Breast epithelium (tissue), 4 donors: Measurements from ENCODE around the gene SACS. TPM values are rescaled to one million over a fixed set of nuclear protein-coding genes. Genes with fewer than 3 reads are reported as not detected.
A peak's percentile ranks its signal among the peaks of the same experiment; 100 is the strongest.

Experiments used
- DNase-seq, 2 donors: peaks; one replicate each; pipeline ENCODE4 v3.0.0-alpha.2; 2019; ENCODE audit warnings: low spot score in 2 of 2
- H3K27ac ChIP-seq, 2 donors: fragments of 200-600 bp; sonication (generic) in 1 of 2; one replicate each; pipeline ENCODE4 v1.5.1; 2016 to 2019; ENCODE audit warnings: mild to moderate bottlenecking in 1 of 2
- H3K27me3 ChIP-seq, 2 donors: fragments of 200-600 bp; sonication (generic) in 1 of 2; one replicate each; pipeline versions ENCODE4 v1.5.1 to v1.6.0; 2017 to 2019; ENCODE audit warnings: control low read depth in 1 of 2, mild to moderate bottlenecking in 1 of 2
- H3K36me3 ChIP-seq: fragments of 200-600 bp; one replicate; pipeline ENCODE4 v1.5.1; 2019
- H3K4me1 ChIP-seq, 2 donors: fragments of 200-600 bp; sonication (generic); one replicate each; pipeline ENCODE4 v1.5.1; 2016 to 2019; ENCODE audit warnings: control low read depth in 1 of 2
- H3K4me3 ChIP-seq, 3 donors: fragments of 200-600 bp; sonication (generic); 1 replicate in 2 of 3; 2 replicates in 1 of 3; pipeline ENCODE4 v1.5.1; 2016 to 2019; ENCODE audit warnings: mild to moderate bottlenecking in 3 of 3, moderate library complexity in 2 of 3
- H3K9me3 ChIP-seq, 2 donors: fragments of 200-600 bp; sonication (generic) in 1 of 2; one replicate each; pipeline ENCODE4 v1.5.1; 2016 to 2019; ENCODE audit warnings: control low read depth in 1 of 2
- CTCF ChIP-seq, 3 donors: fragments of 450-650 bp; IDR thresholded peaks; one replicate each; pipeline ENCODE4 v1.5.1; 2016 to 2017; ENCODE audit warnings: antibody characterized with exemption in 3 of 3, mild to moderate bottlenecking in 3 of 3, moderate library complexity in 3 of 3
- POLR2A ChIP-seq: fragments of 450-650 bp; IDR thresholded peaks from one replicate; pipeline ENCODE4 v1.6.1; 2016; ENCODE audit warnings: antibody characterized with exemption, mild to moderate bottlenecking, moderate library complexity
- POLR2AphosphoS5 ChIP-seq, 3 donors: sonication (generic); formaldehyde crosslinking; IDR thresholded peaks; one replicate each; pipeline ENCODE4 v1.6.1; 2017; ENCODE audit warnings: antibody characterized with exemption in 3 of 3
- intact Hi-C: fragments of 100-400 bp; cut with DNase I; formaldehyde crosslinking; loops from one replicate; pipeline ENCODE4 v1.15.1; 2023; ENCODE audit warnings: low total_unique reads
- total RNA-seq, 3 donors: library from RNA; depleted of rRNA; stranded (reverse); fragments of >200 nt; gene quantifications; one replicate each; pipeline ENCODE4 v1.1.0, GENCODE V29; 2016

SACS gene
- total RNA-seq, 3 donors from 2014 or later = 26.2 to 36.3 (median 32.4) TPM

- H3K4me1 ChIP-seq = no peaks in the 10 kb centered on the region
- no peaks in the 10 kb centered on the region for H3K27me3 ChIP-seq
- DNase-seq = no peak
- H3K9me3 ChIP-seq = no peaks in the 10 kb centered on the region
- no peaks in the 10 kb centered on the region for H3K36me3 ChIP-seq
- H3K27ac ChIP-seq = peak overlapping the region; percentile 73 to 81
- intact Hi-C loops = no loop called here
- no peak for TF ChIP-seq CTCF (IDR thresholded peaks at IDR 0.05)
- no peak for TF ChIP-seq POLR2A
- no peak for TF ChIP-seq POLR2AphosphoS5 (IDR thresholded peaks at IDR 0.05)
- peak overlapping the region in 2 of 3 donors; percentile 9 to 28 for H3K4me3 ChIP-seq
Measured at GRCh38 chr13:23427881-23428528, 5.5 kb downstream of the SACS start.

GRCh38 chr13:23427342-23427843 lies 6.1 kb downstream of the SACS start:
- Histone ChIP-seq H3K27me3 (no peaks in the 10 kb centered on the region), H3K4me3 (peak overlapping the region in 2 of 3 donors; percentile 9 to 28), H3K27ac (peak overlapping the region; percentile 73 to 81), H3K4me1 (no peaks in the 10 kb centered on the region), H3K9me3 (no peaks in the 10 kb centered on the region), H3K36me3 (no peaks in the 10 kb centered on the region)
- intact Hi-C loops = no loop called here
- TF ChIP-seq POLR2A (no peak), POLR2AphosphoS5 (IDR thresholded peaks at IDR 0.05) (peak in 1 of 3 donors; percentile 29)
- peak in 1 of 2 donors; percentile 57 for DNase-seq

- no peak for DNase-seq
- Histone ChIP-seq H3K27me3 (no peaks in the 10 kb centered on the region), H3K9me3 (no peaks in the 10 kb centered on the region), H3K4me3 (no peak overlapping the region), H3K36me3 (no peaks in the 10 kb centered on the region), H3K4me1 (no peaks in the 10 kb centered on the region), H3K27ac (no peak overlapping the region)
- TF ChIP-seq CTCF (IDR thresholded peaks at IDR 0.05) (no peak), POLR2A (no peak), POLR2AphosphoS5 (IDR thresholded peaks at IDR 0.05) (no peak)
- intact Hi-C loops = no loop called here
Measured at GRCh38 chr13:23421596-23421995, 11.9 kb downstream of the SACS start.

- TF ChIP-seq CTCF (IDR thresholded peaks at IDR 0.05) (no peak), POLR2AphosphoS5 (IDR thresholded peaks at IDR 0.05) (no peak), POLR2A (no peak)
- no peaks in the 10 kb centered on the region for H3K36me3 ChIP-seq
- no peaks in the 10 kb centered on the region for H3K9me3 ChIP-seq
- intact Hi-C loops = no loop called here
- no peak overlapping the region for H3K27ac ChIP-seq
- no peak overlapping the region for H3K4me3 ChIP-seq
- DNase-seq = no peak
- H3K27me3 ChIP-seq = no peaks in the 10 kb centered on the region
- no peaks in the 10 kb centered on the region for H3K4me1 ChIP-seq
Measured at GRCh38 chr13:23418776-23419683, 14.5 kb downstream of the SACS start.

GRCh38 chr13:23414682-23415081 lies 18.8 kb downstream of the SACS start:
- intact Hi-C loops = no loop called here
- Histone ChIP-seq H3K27me3 (no peaks in the 10 kb centered on the region), H3K4me1 (no peaks in the 10 kb centered on the region), H3K4me3 (no peak overlapping the region), H3K9me3 (no peaks in the 10 kb centered on the region), H3K36me3 (no peaks in the 10 kb centered on the region), H3K27ac (no peak overlapping the region)
- TF ChIP-seq POLR2AphosphoS5 (IDR thresholded peaks at IDR 0.05) = no peak
- TF ChIP-seq POLR2A = no peak
- TF ChIP-seq CTCF (IDR thresholded peaks at IDR 0.05) = no peak
- no peak for DNase-seq
